ENCODE results near the gene PNKD.

Gene PNKD

GRCh38 chr2:218345491-218346236 is 75.3 kb downstream of the PNKD start:
- no peak for DNase-seq

- no peak for DNase-seq
Observed at GRCh38 chr2:218347172-218347571, 76.9 kb downstream of the PNKD start.

GRCh38 chr2:218354045-218354444 is 83.7 kb downstream of the PNKD start:
- no peak for DNase-seq

- peak; percentile 41 for DNase-seq
Observed at GRCh38 chr2:218354850-218355443, 84.6 kb downstream of the PNKD start.

- DNase-seq: no peak
Observed at GRCh38 chr2:218357236-218358177, 87.2 kb downstream of the PNKD start.

- peak; percentile 18 for DNase-seq
Observed at GRCh38 chr2:218360453-218360852, 90.1 kb downstream of the PNKD start.

- DNase-seq: no peak
Observed at GRCh38 chr2:218362606-218363005, 92.3 kb downstream of the PNKD start.

- no peak for DNase-seq
Observed at GRCh38 chr2:218363736-218364135, 93.4 kb downstream of the PNKD start.

- DNase-seq: no peak
Observed at GRCh38 chr2:218364196-218364595, 93.9 kb downstream of the PNKD start.

- no peak for DNase-seq
Observed at GRCh38 chr2:218366621-218367414, 96.5 kb downstream of the PNKD start.

GRCh38 chr2:218367415-218368149 is 97.3 kb downstream of the PNKD start:
- DNase-seq: no peak

- no peak for DNase-seq
Observed at GRCh38 chr2:218368150-218368528, 97.8 kb downstream of the PNKD start.

- DNase-seq: no peak
Observed at GRCh38 chr2:218368621-218369153, 98.4 kb downstream of the PNKD start.

GRCh38 chr2:218369330-218369729 is 99.0 kb downstream of the PNKD start:
- DNase-seq: no peak

- DNase-seq: no peak
Observed at GRCh38 chr2:218370410-218371063, 100.2 kb downstream of the PNKD start.

GRCh38 chr2:218371983-218372350 is 101.6 kb downstream of the PNKD start:
- DNase-seq: no peak

- DNase-seq: no peak
Observed at GRCh38 chr2:218374795-218375194, 104.5 kb downstream of the PNKD start.

- DNase-seq: no peak
Observed at GRCh38 chr2:218375212-218375611, 104.9 kb downstream of the PNKD start.

- DNase-seq: no peak
Observed at GRCh38 chr2:218378053-218378452, 107.7 kb downstream of the PNKD start.

GRCh38 chr2:218381916-218382366 is 111.6 kb downstream of the PNKD start, which contains the start of gene SLC11A1:
Gene SLC11A1, plus strand, starts transcription at chr2:218382273. Its CDS starts 96 bp downstream, at chr2:218382369.
- no peak for DNase-seq

- no peak for DNase-seq
Observed at GRCh38 chr2:218382785-218383184, 112.5 kb downstream of the PNKD start.

All from kidney glomerular epithelial cell (primary cell).